Activated naive CD4-positive, alpha-beta T cell (primary cell): ENCODE data around the gene WFDC10B.
"Not testable (repeated sequence)": the region's sequence is repeated elsewhere in the genome, so short reads cannot be mapped to it uniquely, and the experiment has no call there.

ENCODE experiments used
- DNase-seq, 4 experiments: peaks; one replicate each; lab custom pipeline; 2025; lab: John Stamatoyannopoulos, UW

The WFDC10B gene

DNA sequence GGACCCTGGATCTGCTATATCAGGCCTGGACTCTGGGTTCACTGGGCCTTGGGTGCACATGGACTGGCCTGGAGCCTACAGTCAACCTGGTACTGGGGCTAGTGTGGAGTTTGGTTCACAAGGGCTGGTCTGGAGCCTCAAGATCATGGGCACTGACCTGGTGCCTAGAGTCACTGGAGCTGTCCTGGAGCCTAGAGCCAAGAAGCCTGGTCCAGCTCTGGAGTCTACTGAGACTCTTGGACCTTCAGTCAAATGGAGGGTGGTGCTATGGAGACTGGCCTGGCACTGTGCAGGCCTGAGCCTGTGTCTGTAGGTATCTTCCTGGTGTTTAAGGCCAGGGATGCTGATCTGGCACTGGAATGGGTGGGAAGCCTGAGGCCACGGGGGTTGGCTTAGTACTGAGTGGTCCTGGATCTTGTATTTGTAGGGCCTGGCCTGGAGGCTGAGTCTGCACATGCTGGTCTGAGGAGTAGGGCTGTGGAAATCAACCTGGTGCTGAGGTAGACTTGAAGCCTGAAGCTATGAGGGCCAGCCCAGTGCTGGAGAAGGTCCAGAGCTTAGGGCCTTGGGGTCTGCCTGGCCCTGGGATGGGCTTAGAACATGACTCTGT, 57.3 kb downstream of the WFDC10B start:
- no peak for DNase-seq

DNA sequence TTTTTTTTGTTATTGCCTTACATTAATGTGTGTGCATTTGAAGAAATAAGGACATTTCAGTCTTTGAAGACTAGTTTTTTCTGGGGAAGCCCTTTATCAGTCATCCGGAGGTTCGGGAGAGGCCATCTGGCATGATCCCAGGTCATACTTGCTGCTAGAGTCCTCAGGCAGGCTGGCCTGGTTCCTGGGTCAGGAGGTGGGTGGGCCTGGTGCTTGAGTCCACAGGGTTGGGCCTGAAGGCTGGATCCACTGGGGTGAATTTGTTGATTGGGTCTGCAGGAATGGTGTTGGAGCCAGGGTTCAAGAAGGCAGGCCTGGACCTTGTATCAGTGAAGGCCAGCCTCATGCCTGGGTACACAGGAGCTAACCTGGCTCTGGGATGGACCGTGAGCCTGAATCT, 57.9 kb downstream of the WFDC10B start:
- DNase-seq, result no peak

DNA sequence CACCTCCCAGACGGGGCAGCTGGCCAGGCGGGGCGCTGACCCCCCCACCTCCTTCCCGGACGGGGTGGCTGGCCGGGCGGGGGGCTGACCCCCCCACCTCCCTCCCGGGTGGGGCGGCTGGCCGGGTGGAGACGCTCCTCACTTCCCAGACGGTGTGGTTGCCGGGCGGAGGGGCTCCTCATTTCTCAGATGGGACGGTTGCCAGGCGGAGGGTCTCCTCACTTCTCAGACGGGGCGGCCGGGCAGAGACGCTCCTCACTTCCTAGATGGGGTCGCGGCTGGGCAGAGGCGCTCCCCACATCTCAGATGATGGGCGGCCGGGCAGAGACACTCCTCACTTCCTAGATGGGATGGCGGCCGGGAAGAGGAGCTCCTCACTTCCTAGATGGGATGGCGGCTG, 59.0 kb downstream of the WFDC10B start:
- not testable (repeated sequence) for DNase-seq

DNA sequence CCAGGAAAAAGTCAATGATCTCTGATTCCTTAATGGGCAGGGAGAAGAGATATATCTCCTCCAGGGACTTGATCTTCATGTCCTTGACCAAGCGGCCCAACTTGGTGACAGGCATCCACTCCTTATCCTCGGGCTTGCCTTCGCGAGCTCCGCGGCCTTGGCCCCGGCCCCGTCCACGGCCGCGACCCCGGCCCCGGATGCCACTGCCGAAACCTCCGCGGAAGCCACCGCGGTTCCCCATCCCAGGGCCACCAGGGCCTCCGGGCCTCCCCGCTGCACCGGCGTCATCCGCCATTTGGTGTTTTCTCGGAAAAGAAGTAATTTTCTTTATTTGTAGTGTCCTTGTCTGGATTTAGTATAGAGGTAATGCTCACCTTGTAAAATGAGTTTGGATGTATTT, 63.7 kb downstream of the WFDC10B start:
- not testable (repeated sequence) for DNase-seq

DNA sequence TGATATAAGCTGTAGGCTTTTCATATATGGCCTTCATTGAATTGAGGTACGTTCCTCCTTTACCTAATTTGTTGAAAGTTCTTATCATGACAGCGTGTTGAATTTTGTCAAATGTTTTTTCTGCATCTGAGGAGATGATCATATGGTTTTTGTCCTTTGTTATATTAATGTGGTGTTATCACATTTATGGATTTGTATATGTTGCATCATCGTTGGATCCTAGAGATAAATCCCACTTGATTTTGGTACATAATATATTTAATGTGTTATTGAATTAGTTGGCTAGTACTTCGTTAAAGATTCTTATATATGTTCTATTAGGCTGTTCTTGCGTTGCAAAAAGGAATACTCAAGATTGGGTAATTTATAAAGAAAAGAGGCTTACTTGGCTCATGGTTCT, 65.1 kb downstream of the WFDC10B start:
- DNase-seq, result no peak

DNA sequence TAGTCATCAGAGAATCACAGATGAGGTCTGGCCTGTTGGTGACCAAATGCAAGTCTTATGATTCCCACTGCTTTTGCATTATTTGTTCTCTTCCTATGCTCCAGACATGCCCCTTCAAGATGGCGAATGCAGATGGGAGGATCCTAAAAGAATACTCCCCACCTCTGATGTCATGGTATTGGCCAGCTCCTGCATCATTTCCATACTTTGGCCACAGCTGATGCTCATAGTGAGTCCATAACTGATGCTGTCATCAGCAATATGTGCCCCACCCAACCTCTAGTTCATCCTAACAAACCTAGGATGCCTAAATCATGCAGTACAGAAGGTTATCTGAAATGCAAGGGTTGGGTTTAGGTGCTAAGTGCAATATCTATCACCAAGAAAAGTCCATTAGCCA, 68.3 kb downstream of the WFDC10B start:
- no peak for DNase-seq
